Measurements from ENCODE around the gene SNX13.

SNX13 gene

GRCh38 chr7:17940302-17940883, at the start of gene SNX13:
SNX13 (minus strand) TSS chr7:17940494; CDS start chr7:17940295, 199 bp downstream.
- peak within 1 kb of the TSS; percentile 94 for H3K4me3 ChIP-seq (ENCODE audit: low read depth, low read length)

DNA sequence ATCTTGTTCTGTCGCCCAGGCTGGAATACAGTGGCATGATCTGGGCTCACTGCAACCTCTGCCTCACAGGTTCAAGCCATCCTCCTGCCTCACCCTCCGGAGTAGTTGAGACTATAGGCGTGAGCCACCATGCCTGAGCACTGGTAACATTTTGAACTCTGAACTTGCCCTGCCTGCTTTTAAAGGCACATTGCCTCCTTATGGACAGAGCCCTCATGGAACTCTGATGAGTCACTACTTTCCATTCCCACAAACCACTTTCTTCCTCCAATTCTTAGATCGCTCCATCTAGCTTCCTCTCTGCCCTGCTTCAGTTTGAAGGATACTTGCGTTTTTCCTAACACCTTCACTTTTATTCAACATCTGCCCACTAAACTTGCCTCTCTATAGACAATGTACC, 49.3 kb upstream of the SNX13 start:
- no peak overlapping the region for H3K4me3 ChIP-seq (ENCODE audit: low read depth, low read length)

DNA sequence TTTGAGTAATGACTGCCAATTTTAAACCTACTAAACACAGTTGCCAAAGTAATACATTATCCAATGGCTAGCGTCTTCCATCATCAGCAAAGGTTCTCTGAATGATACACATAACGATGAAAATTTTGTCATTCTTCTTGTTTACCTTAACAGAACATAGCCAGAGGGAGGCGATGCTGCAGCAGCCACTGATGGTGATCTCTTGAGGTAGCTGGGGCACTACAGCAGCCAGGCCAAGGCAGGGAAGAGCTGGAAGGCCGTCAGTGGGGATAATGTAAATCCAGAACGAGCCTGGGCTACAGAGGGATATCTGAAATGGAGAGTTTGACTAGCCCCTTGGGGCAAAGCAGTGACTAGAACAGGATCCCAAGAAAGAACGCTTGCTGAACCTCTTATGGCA, 48.6 kb upstream of the SNX13 start:
- no peak overlapping the region for H3K4me3 ChIP-seq (ENCODE audit: low read depth, low read length)

GRCh38 chr7:17988141-17988540, 47.8 kb upstream of the SNX13 start:
- no peak overlapping the region for H3K4me3 ChIP-seq (ENCODE audit: low read depth, low read length)

DNA sequence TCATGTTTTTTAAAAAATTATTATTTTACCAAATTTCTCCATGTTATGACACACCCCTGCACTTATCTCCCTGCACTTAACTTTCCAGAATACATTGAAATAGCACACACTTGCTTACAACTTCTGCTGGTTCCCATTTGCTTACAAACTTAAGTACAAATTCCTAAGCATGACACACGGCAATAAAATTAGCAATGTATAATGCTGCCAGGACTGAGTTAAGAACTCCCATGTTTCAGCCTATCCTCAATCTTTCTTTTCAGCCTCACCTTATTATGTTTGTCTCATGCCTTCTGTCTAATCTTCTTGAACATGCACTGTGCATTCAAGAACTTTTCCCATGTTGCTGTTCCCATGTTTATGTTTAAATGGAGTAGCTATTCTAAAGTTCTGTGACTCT, 46.6 kb upstream of the SNX13 start:
- no peak overlapping the region for H3K4me3 ChIP-seq (ENCODE audit: low read depth, low read length)

- no peak overlapping the region for H3K4me3 ChIP-seq (ENCODE audit: low read depth, low read length)
Observed at GRCh38 chr7:17985473-17986239, 45.4 kb upstream of the SNX13 start.

DNA sequence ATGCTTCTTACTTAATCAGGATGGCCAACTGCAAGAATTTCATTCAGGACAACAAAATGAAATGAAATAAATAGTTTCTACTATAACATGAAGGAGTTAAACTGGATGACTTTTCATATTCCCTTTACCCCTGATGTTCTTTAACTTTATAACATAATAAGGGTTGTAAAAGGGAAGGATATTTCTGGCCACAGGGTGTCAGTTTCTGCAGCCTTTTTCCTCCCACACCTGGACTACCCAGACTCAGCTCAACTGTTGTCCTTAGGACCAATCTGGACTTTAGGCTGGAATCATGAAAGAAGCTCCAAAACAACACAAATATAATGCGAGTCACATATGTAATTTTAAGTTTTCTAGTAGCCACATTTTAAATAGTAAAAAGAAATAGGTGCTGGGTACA, 44.0 kb upstream of the SNX13 start:
- no peak overlapping the region for H3K4me3 ChIP-seq (ENCODE audit: low read depth, low read length)

DNA sequence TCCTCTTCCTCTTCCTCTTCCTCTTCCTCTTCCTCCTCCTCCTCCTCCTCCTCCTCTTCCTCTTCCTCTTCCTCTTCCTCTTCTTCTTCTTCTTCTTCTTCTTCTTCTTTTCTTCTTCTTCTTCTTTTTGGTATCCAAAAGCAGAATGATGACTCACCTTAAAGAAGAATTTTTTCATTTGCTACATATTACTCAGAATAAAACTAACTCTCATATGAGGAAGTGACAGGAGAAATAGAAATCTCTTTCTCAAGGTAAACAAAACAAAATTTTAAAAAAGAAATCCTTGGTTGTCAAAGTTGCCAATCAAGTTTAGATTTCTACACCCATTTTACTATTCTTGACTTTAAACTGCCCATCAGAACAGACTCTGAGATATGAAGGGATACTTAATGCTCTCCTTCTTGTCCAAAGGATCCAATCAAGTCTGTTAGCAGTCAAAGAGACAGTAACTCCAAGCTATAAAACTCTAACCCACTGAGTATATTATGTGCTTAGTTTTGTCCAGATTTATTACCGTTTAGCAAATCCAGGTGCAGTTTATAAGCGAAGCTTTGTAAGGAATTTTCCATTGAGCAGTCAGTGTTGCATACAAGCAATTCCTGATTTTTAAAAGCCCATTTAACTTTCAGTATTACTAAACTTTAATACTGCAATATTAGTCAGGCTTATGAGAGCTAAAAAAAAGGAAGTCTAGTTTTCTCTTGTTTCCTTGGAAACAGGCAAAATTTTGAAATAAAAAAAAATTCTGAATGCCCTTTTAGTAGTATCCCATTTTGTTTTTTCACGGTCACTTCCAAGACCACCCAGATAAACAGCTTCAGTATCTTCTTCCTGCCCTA, 43.1 kb upstream of the SNX13 start:
- H3K4me3 ChIP-seq (ENCODE audit: low read depth, low read length) = no peak overlapping the region

- H3K4me3 ChIP-seq (ENCODE audit: low read depth, low read length) = no peak overlapping the region
Observed at GRCh38 chr7:17976952-17977351, 36.7 kb upstream of the SNX13 start.

DNA sequence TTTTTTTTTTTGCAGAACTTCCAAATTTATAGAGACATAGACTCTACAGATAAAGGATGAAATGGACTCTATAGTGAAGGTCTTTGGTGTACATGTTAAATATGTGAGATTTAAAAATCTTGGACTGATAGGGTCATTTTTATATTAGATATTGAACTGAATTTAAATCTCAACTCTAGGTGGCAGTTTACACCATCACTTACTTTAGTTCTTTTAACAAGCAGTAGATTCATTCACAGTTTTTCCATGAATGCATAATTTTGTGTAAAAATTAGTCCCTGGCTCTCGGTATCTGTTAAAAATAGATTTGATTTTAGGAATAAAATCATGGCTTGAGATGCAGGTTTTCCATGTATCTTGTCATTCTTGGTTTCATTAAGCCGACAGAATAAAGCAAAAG, 31.1 kb upstream of the SNX13 start:
- no peak overlapping the region for H3K4me3 ChIP-seq (ENCODE audit: low read depth, low read length)

DNA sequence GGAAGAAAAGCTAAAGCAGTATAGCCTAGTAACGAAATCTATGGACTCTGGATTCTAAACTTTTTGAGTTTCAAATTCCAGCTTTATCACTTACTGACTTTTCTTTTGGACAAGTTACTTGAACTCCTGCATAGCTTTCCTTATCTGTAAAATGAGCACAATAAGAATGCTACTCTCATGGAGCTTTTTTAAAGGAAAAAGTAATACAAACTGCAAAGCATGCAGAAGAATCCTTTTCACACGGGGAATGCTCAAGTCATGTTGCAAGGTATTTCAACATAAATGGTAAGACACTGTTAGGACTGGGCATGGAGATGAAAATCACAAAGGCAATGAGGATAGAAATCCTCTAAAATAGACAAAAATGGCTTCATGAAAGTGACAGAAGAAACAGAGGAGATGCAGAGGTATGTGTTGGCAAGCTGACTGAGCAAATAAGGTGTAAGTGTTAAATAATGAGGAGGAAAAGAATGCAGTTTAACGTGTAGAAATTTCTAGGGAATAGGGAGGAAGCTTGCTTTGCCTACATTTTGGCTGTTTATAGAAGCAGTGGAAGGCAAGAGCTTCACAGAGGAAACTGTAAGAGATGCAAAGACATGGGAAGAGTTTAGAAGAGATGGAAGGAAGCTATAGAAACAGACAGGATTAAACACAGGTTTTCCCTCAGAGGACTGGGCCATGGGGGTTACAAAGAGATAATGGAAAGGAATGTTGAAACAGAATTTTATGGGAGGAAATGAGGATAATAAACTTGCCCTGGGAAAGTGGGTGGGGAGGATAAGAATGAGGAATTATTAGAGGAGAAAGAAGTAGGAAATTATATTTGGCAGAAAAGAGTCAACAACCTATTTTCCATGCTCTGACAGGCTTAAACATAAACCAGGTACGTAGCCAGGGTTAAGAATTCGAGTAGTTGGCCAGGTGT, 28.8 kb upstream of the SNX13 start:
- no peak overlapping the region for H3K4me3 ChIP-seq (ENCODE audit: low read depth, low read length)

DNA sequence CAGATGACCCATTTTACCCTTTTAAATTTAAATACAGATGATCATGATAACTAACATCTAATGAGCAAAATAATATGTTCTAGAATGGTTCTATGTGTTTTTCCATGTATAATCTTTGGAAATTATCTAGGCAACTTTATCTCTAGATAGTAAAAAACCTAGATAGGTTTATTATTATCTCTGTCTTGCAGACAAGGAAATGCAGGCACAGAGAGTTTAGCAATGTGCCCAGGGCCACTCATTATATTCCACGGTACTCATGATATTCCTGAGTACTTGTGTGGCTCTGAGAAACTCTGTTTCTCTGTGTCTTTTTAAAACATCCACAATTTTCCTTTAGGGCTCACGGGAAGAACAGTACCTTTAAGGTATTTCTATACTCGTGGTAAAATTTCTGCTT, 26.4 kb upstream of the SNX13 start:
- no peak overlapping the region for H3K4me3 ChIP-seq (ENCODE audit: low read depth, low read length)

GRCh38 chr7:17965603-17966002, 25.3 kb upstream of the SNX13 start:
- no peak overlapping the region for H3K4me3 ChIP-seq (ENCODE audit: low read depth, low read length)

DNA sequence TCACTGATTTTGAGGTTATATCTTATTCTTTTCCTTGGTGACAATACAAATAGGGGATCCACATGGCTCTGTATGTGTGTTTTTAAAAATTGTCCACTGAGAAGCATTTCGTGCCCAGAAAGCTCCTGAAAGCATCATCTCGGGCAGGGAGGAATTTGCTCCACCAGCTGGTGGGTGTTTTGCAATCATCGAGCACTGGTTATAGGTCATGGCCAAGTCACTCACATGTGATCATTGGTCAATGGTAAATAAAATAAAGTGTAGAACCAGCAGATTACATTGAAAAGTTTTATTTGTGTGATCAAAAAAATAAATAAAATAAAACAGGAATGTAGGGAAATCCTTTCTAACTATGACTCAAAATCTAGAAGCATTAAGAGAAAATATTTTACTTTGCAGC, 23.0 kb upstream of the SNX13 start:
- H3K4me3 ChIP-seq (ENCODE audit: low read depth, low read length) = no peak overlapping the region

DNA sequence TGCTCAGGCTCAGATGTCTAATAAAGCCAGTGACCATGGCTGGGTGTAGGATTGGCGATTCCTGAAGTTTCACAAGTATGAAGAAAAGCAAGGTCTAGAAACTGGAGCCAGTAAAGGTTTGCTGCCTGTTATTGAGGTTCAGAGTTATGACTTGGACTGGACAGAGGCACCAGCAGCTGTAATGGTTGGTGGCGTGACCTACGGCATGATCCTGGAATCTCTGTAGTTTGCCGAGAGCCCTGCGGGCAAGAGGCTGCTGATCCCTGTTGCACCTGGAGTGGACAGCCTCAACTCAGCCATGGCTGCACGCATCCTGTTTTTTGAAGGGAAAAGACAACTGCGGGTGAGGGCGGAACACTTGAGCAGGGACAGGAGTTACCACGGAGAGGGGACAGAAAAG, 22.4 kb upstream of the SNX13 start:
- H3K4me3 ChIP-seq (ENCODE audit: low read depth, low read length) = no peak overlapping the region

- no peak overlapping the region for H3K4me3 ChIP-seq (ENCODE audit: low read depth, low read length)
Observed at GRCh38 chr7:17957871-17958270, 17.6 kb upstream of the SNX13 start.

GRCh38 chr7:17952387-17952786, 12.1 kb upstream of the SNX13 start:
- H3K4me3 ChIP-seq (ENCODE audit: low read depth, low read length) = no peak overlapping the region

- no peak overlapping the region for H3K4me3 ChIP-seq (ENCODE audit: low read depth, low read length)
Observed at GRCh38 chr7:17951742-17952254, 11.5 kb upstream of the SNX13 start.

- H3K4me3 ChIP-seq (ENCODE audit: low read depth, low read length) = no peak overlapping the region
Observed at GRCh38 chr7:17948526-17949238, 8.4 kb upstream of the SNX13 start.

GRCh38 chr7:17947620-17948019, 7.3 kb upstream of the SNX13 start:
- H3K4me3 ChIP-seq (ENCODE audit: low read depth, low read length) = no peak overlapping the region
